ENCODE results near the gene NOCT.
"Not testable (repeated sequence)": the region's sequence is repeated elsewhere in the genome, so short reads cannot be mapped to it uniquely, and the experiment has no call there.

The NOCT gene

GRCh38 chr4:139053909-139054308 lies 38.3 kb downstream of the NOCT start:
- DNase-seq: no peak

GRCh38 chr4:139054791-139055505 lies 39.4 kb downstream of the NOCT start:
- DNase-seq: no peak

GRCh38 chr4:139059026-139059425 lies 43.4 kb downstream of the NOCT start:
- not testable (repeated sequence) for DNase-seq

- no peak for DNase-seq
Measured at GRCh38 chr4:139060591-139060990, 45.0 kb downstream of the NOCT start.

- no peak for DNase-seq
Measured at GRCh38 chr4:139076016-139076744, 60.6 kb downstream of the NOCT start.

GRCh38 chr4:139077567-139078355 lies 62.2 kb downstream of the NOCT start:
- no peak for DNase-seq

- no peak for DNase-seq
Measured at GRCh38 chr4:139078926-139079325, 63.3 kb downstream of the NOCT start.

GRCh38 chr4:139082750-139083606 lies 67.4 kb downstream of the NOCT start:
- DNase-seq: peak; percentile 82 to 83

GRCh38 chr4:139083607-139083955 lies 68.0 kb downstream of the NOCT start:
- DNase-seq: peak; percentile 43 to 51

GRCh38 chr4:139083956-139084803 lies 68.6 kb downstream of the NOCT start:
- peak; percentile 70 to 75 for DNase-seq

GRCh38 chr4:139084804-139085093 lies 69.2 kb downstream of the NOCT start:
- no peak for DNase-seq

- no peak for DNase-seq
Measured at GRCh38 chr4:139085141-139085540, 69.6 kb downstream of the NOCT start.

GRCh38 chr4:139092271-139092670 lies 76.7 kb downstream of the NOCT start:
- DNase-seq: no peak

Data from stimulated activated CD4-positive, alpha-beta T cell treated with anti-CD3 and anti-CD28 coated beads, Interleukin-2, amount 100 ng/mL, for 48 hours (primary cell).